Stimulated activated memory B cell treated with anti-CD40 and anti-IgM and Interleukin-4, amounts not matched to agents 10 μg/mL and 1 μg/mL and 100 μg/mL, for 72 hours (primary cell): ENCODE measurements around the gene SLC16A5.
"Not testable (repeated sequence)": the region's sequence is repeated elsewhere in the genome, so short reads cannot be mapped to it uniquely, and the experiment has no call there.

Experiments used
- ATAC-seq: fragments of 150-1000 bp; cut with Tn5 transposase; 2 replicates; pipeline ENCODE4 v1.10.0; 2021
- H3K27ac Mint-ChIP-seq: one replicate; pipeline ENCODE4 v1.8.0; 2022; ENCODE audit warnings: mild to moderate bottlenecking, mixed read lengths
- H3K27me3 Mint-ChIP-seq: one replicate; pipeline ENCODE4 v1.8.0; 2022; ENCODE audit warnings: mixed read lengths
- H3K36me3 Mint-ChIP-seq: one replicate; pipeline ENCODE4 v1.8.0; 2022; ENCODE audit warnings: mixed read lengths
- H3K4me1 Mint-ChIP-seq: one replicate; pipeline ENCODE4 v1.8.0; 2022; ENCODE audit warnings: mixed read lengths
- H3K4me3 Mint-ChIP-seq: one replicate; pipeline ENCODE4 v1.8.0; 2022; ENCODE audit warnings: mild to moderate bottlenecking, moderate library complexity, mixed read lengths
- H3K9me3 Mint-ChIP-seq: one replicate; pipeline ENCODE4 v1.8.0; 2022; ENCODE audit warnings: mixed read lengths

The SLC16A5 gene

DNA sequence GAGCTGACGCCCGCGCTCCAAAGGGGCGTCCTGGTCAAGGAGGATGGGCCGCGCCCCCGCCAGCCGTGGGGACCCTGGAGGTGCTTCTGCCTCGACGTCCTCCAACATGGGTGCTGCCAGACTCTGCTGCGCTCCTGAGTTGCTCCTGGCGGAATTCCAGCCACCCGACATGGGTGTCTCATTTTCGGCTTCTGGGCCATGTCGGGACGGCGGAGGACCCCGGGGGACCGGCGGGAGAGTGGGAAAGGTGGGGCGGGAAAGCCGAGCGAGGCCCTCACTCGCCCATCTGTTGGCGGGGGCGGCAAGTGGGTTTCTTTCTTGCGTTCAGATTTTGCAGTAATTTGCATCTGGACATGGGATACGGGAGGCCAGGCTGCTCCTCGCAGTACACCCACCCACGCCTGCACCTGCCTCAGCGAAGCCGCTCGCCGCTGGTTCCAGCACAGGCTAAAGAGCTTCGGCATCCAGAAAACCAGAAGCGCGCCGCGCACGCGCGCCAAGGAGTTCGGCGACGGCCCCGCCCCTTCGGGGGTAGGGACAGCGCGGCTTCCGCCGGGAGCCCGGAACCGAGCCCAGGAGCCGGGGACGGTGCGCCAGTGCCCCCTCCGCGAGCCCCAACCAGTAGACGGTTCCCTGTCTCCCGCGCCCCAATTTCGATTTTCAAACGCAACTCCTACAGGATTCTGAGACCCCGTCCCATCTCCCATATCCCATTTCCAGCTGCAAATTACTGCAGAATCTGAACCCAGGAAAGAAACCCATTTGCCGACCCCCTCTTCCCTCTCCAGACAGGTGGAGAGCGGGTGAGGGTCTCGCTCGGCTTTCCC is 21.9 kb downstream of the SLC16A5 start, which contains the start of gene ARMC7:
Gene ARMC7, plus strand, starts transcription at position 563 of the 827 bp plus-strand sequence. CDS start 320 bp downstream, outside the sequence.
- Mint-ChIP-seq H3K27me3 (no peaks in the 10 kb centered on the region), H3K4me3 (peak within 1 kb of the TSS; percentile 82), H3K9me3 (no peaks in the 10 kb centered on the region), H3K4me1 (peaks cover 53% of the 10 kb centered on the region), H3K27ac (peak within 1 kb of the TSS; percentile 38), H3K36me3 (peaks cover 16% of the 10 kb centered on the region)
- ATAC-seq: peak; percentile 88

DNA sequence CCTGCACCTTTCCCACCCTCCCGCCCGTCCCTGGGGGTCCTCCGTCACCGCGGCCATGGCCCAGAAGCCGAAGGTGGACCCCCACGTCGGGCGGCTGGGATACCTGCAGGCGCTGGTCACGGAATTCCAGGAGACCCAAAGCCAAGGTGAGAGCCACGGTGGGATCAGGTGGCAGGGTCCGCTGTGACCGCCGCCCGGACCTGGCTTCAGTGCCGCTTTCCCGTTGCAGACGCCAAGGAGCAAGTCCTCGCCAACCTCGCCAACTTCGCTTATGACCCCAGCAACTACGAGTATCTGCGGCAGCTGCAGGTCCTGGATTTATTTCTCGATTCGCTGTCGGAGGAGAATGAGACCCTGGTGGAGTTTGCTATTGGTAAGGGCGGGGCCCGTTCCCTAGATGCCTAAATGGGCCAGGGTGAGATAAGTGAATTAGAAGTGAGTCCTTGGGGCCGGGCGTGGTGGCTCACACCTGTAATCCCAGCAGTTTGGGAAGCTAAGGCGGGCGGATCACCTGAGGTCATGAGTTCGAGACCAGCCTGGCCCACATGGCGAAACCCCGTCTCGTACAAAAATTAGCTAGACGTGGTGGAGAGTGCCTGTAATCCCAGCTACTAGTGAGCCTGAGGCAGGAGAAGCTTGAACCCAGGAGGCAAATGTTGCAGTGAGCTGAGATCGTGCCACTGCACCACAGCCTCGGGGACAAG is 22.6 kb downstream of the SLC16A5 start:
- H3K4me3 Mint-ChIP-seq: peak overlapping the region; percentile 82
- H3K27ac Mint-ChIP-seq: peak overlapping the region; percentile 38
- peaks cover 60% of the 10 kb centered on the region for H3K4me1 Mint-ChIP-seq

DNA sequence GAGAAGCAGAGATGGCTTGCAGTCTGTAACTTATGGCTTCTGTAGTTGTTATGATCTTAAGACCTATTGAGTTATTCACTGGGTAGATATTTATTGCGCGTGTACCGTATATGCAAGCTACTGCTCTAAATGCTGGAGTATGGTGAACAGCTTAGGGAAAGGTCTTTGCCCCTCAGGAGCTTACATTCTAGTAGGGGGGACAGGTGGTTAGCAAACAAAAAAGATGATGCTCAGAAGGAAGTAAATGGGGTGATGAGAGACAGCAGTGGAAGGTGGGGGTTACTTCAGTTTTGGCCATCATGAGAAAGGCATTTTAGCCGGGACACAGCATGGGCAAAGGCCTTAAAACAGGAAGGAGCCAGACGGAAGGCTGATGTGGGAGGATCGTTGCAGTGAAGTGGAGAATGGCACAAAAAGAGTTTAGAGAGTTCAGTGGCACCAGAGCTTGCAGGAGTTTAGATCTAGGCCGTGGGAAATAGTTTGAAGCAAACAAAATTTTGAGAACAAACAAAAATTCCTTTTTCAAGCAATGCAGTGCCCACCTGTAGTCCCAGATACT is 24.1 kb downstream of the SLC16A5 start:
- no peaks in the 10 kb centered on the region for H3K9me3 Mint-ChIP-seq
- no peaks in the 10 kb centered on the region for H3K27me3 Mint-ChIP-seq
- ATAC-seq: no peak
- H3K4me3 Mint-ChIP-seq: no peak overlapping the region
- peaks cover 66% of the 10 kb centered on the region for H3K4me1 Mint-ChIP-seq
- H3K36me3 Mint-ChIP-seq: peaks cover 26% of the 10 kb centered on the region
- H3K27ac Mint-ChIP-seq: no peak overlapping the region

More for the DNA sequence above, 22.6 kb downstream of the SLC16A5 start:
- H3K9me3 Mint-ChIP-seq: no peaks in the 10 kb centered on the region
- H3K36me3 Mint-ChIP-seq: peaks cover 21% of the 10 kb centered on the region
- ATAC-seq: no peak
- no peaks in the 10 kb centered on the region for H3K27me3 Mint-ChIP-seq

DNA sequence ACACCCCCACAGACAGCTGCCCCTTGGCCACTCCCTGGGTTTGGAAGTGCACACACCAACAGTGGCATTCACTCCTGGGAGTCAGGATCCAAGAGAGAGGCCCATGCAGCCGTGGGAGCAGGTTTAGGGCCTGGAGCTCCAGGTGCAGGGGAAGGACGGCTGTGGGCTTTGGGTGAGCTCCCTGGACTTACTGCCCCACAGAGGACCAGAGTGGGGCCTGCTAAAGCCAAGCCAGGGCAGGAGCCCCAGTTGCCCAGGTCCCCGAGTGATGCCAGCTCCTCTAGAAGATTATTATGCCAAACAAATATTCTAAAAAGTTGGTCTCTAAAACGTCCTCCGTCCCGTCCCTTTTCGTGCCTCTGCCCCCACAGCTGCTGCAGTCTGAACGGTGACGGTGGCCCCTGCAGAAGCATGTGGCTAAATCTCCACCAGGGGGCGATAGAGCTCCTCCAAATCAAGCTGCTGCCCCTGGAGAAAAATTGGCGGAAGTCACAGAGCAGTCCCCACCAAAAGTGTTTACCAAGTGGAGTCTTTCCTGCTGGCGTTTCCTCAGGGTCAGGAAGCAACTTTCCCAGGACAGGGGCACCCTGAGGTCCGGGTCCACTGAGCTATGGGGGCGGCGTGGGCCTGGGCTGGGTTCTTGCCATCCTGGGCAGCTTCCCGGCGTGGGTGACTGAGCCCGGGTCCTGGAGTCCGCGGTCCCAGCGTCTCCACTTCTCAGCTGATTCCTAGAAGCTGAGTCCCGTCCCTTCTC is 26.2 kb downstream of the SLC16A5 start:
- peak; percentile 81 for ATAC-seq
- peak overlapping the region; percentile 81 for H3K27ac Mint-ChIP-seq
- H3K9me3 Mint-ChIP-seq: no peaks in the 10 kb centered on the region
- peak overlapping the region; percentile 77 for H3K4me3 Mint-ChIP-seq
- no peaks in the 10 kb centered on the region for H3K27me3 Mint-ChIP-seq
- H3K4me1 Mint-ChIP-seq: peaks cover 78% of the 10 kb centered on the region
- H3K36me3 Mint-ChIP-seq: peaks cover 35% of the 10 kb centered on the region

DNA sequence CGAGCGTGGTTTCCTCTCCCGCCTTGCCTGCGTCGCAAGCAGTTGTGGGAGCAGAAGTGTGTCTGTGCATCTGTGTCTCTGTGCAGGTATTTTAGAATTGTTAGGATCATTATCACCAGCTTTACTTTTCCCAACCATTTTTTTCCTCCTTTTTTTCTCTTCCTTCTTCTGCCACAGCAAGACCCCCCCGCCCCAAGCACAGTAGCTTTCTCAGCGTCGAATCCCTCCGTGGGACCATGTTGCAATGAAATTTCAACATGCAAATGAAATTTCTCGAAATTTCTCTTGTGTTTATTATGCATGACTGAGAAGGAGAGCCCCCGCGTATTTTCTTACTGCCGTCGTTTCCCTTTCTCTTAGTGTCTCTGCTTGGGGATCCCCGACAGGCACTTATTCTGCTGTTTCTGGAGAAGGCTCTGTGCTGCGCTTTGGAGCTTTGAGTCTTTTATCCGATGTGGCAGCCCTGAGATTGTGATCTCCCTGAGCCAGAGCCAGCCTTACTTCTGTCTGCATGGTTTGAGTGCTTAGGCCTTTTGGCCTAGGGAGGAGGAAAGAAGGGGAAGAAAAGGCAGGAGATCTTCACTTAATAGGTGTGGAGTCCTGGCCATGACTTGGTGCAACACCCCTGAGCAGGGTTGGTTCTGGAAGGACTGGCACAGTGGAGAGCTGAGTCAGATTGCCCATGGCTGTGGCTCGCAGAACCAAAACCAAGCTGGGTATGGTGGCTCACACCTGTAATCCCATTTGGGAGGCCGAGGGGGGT is 27.0 kb downstream of the SLC16A5 start:
- Mint-ChIP-seq H3K4me1 (peaks cover 75% of the 10 kb centered on the region), H3K27ac (peak overlapping the region; percentile 81), H3K4me3 (peak overlapping the region; percentile 77), H3K9me3 (no peaks in the 10 kb centered on the region), H3K36me3 (peaks cover 37% of the 10 kb centered on the region), H3K27me3 (no peaks in the 10 kb centered on the region)
- ATAC-seq: peak; percentile 60

DNA sequence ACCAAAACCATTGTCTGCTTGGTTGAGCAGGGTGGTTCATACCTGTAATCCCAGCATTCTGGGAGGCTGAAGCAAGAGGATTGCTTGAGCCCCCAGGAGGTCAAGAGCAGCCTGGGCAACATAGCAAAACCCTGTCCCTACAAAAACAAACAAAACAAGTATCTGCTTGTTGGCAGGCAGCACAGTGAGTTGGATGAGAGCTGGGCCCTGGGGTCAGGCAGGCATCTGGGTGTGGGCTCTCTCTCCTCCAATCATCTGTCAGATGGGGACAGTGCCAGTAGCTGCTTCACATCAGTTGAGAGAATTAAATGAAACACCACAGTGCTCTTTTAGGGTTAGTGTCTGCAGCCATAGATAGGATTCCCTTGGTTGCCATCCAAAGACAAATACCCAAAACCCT is 27.8 kb downstream of the SLC16A5 start:
- no peaks in the 10 kb centered on the region for H3K27me3 Mint-ChIP-seq
- H3K27ac Mint-ChIP-seq: no peak overlapping the region
- no peak overlapping the region for H3K4me3 Mint-ChIP-seq
- peaks cover 71% of the 10 kb centered on the region for H3K4me1 Mint-ChIP-seq
- H3K9me3 Mint-ChIP-seq: no peaks in the 10 kb centered on the region
- ATAC-seq: no peak
- peaks cover 44% of the 10 kb centered on the region for H3K36me3 Mint-ChIP-seq

DNA sequence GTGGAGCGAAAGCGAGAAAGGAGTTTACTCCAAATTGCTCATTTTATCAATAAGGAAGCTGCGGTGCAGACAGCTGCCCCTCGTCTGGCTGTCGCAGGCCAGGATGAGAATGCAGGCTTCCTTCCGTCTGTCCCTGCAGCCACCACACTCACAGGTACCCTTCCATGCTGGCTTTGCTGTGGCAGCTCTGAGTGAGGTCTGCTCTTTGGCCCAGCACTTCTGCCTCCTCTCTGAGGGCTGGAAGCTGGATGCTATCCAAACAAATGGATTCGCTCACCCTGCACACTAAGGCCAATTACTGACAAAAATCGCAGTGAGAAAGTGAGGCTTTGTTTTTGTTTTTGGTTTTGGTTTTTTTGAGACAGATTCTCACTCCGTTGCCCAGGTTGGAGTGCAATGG is 29.0 kb downstream of the SLC16A5 start:
- Mint-ChIP-seq H3K27me3 (no peaks in the 10 kb centered on the region), H3K9me3 (no peaks in the 10 kb centered on the region), H3K4me1 (peaks cover 60% of the 10 kb centered on the region), H3K4me3 (no peak overlapping the region), H3K36me3 (peaks cover 42% of the 10 kb centered on the region), H3K27ac (no peak overlapping the region)
- ATAC-seq: no peak

DNA sequence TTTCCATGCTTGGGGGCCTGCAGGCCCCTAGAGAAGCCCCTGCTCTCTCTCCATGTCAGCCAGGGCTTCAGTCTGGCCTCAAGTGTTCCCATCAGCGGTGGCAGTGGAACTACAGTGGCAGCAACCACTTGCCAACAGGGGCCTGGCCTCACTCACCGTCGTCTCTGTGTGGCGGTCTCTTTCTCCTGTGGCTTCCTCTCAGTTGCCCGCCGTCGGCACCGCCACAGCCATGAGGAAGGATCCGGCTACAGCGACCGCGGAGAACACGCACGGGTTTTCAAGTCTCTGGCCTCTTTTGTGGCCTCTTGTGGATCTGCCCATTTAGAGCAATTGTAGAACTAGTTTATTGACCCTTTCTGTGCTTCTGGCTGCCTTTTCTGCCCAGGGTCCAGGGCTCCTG is 30.6 kb downstream of the SLC16A5 start:
- Mint-ChIP-seq H3K27ac (peak overlapping the region; percentile 67), H3K9me3 (no peaks in the 10 kb centered on the region), H3K4me1 (peaks cover 55% of the 10 kb centered on the region), H3K36me3 (peaks cover 37% of the 10 kb centered on the region), H3K4me3 (no peak overlapping the region), H3K27me3 (no peaks in the 10 kb centered on the region)
- no peak for ATAC-seq

DNA sequence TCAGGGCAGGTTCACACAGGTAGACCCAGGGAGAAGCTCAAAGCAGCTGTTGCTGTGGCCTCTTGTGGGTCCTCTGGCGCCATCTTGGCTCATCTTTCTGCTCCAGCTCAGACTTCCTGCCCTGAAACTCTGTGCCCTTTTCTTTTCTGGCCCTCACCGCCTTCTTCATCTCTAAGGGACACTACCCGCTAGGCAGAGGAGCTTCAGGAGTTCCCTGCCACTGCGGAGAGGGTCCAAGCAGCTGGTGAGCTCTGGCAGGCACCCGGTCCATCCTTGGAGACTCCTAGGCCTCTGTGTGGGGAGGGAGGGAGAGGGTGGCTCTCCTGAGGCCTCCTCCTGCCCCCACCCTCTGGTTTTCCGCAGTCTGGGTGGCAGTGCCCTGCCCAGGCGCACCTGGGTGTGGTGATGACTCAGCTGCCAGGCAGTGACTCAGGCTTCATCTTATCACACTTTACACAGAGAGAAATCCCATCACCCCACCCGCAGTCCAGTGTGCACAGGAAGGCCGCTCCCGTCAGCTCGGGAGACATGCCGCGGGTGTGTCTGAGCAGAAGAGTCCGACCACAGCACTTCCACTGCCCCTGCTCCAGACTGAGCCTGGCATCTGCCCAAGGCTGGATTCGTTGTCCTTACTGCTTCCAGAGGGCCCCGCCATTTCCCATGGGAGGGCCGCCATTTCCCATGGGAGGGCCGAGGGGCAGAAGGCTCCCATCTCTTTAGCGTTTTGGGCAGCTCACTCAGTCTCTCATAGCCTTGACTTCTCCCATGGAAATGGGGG is 36.5 kb downstream of the SLC16A5 start:
- Mint-ChIP-seq H3K4me3 (no peak overlapping the region), H3K36me3 (peaks cover 12% of the 10 kb centered on the region), H3K9me3 (no peaks in the 10 kb centered on the region), H3K27me3 (no peaks in the 10 kb centered on the region), H3K27ac (peak overlapping the region; percentile 22), H3K4me1 (peaks cover 39% of the 10 kb centered on the region)
- peak; percentile 57 for ATAC-seq

DNA sequence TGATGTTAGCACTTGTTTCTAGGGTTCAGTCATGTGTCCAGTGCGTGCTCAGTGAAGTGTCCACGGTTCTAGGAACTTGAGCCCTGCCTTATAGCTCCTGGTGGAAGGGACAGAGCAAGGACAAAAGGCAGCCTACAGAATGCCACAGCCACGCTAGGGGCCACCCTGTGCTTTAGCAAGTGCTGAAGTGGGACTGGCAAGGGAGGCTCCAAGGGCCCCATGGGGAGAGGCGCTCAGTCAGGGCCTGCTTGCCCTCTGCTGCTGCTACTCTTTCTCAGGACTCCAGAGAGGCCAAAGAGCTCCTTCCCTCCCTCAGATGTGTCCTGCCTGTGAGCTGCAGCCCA is 37.0 kb downstream of the SLC16A5 start:
- Mint-ChIP-seq H3K36me3 (peaks cover 18% of the 10 kb centered on the region), H3K27ac (peak overlapping the region; percentile 22), H3K4me3 (no peak overlapping the region), H3K4me1 (peaks cover 45% of the 10 kb centered on the region), H3K27me3 (no peaks in the 10 kb centered on the region), H3K9me3 (no peaks in the 10 kb centered on the region)
- no peak for ATAC-seq

DNA sequence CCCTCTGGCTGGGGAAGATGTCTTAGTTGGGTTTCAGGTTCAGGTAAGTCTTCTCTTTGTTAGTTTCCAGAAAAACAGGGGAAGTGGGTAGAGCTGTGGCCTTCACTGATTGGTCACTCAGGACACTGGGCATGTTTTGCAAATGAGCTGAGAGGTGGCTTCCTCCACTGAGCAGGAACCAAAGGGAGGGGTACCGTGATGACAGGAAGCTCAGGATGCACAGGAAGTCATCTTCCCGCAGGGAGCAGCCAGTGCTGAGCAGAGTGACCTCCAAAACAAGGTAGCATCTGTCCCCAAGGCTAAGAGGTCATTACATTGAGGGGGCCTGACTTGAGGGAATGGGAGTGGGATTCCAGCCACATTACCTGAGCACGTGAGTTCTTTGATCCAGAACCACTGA is 38.2 kb downstream of the SLC16A5 start:
- no peaks in the 10 kb centered on the region for H3K9me3 Mint-ChIP-seq
- peak overlapping the region; percentile 22 for H3K27ac Mint-ChIP-seq
- H3K4me3 Mint-ChIP-seq: no peak overlapping the region
- no peaks in the 10 kb centered on the region for H3K27me3 Mint-ChIP-seq
- H3K36me3 Mint-ChIP-seq: peaks cover 17% of the 10 kb centered on the region
- ATAC-seq: peak; percentile 10
- peaks cover 54% of the 10 kb centered on the region for H3K4me1 Mint-ChIP-seq

DNA sequence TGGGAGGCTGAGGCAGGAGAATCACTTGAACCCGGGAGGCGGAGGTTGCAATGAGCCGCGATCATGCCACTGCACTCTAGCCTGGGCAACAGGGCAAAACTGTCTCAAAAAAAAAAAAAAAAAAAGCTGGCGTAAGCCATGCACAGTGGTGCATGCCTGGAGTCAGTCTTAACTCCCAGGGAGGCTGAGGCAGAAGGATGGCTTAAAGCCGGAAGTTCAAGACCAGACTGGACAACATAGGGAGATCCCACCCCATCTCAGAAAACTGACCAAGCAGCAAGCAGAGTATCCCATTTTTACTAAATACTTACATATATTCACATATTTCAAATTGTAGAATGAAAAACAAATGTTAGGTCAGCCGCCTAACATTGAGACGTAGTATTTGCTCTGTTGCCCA is 39.2 kb downstream of the SLC16A5 start:
- H3K27ac Mint-ChIP-seq: no peak overlapping the region
- no peak overlapping the region for H3K4me3 Mint-ChIP-seq

DNA sequence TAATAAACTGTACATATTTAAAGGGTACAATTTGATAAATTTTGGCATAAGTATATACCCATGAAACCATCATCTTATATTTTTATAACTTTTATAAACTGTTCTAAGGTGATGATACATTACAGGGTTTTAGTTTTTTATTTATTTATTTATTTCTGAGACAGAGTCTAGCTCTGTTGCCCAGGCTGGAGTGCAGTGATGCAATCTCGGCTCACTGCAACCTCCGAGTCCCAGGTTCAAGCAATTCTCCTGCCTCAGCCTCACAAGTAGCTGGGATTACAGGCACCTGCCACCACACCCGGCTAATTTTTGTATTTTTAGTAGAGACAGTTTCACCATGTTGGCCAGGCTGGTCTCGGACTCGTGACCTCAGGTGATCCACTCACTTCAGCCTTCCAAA is 40.2 kb downstream of the SLC16A5 start:
- not testable (repeated sequence) for H3K4me3 Mint-ChIP-seq, H3K9me3 Mint-ChIP-seq, H3K27ac Mint-ChIP-seq, ATAC-seq, H3K27me3 Mint-ChIP-seq
- peaks cover 17% of the 10 kb centered on the region for H3K36me3 Mint-ChIP-seq
- peaks cover 55% of the 10 kb centered on the region for H3K4me1 Mint-ChIP-seq

More for the DNA sequence above, 39.2 kb downstream of the SLC16A5 start:
- no peaks in the 10 kb centered on the region for H3K9me3 Mint-ChIP-seq
- H3K36me3 Mint-ChIP-seq: peaks cover 17% of the 10 kb centered on the region
- no peak for ATAC-seq
- peaks cover 55% of the 10 kb centered on the region for H3K4me1 Mint-ChIP-seq
- no peaks in the 10 kb centered on the region for H3K27me3 Mint-ChIP-seq
